Measurements from ENCODE around the gene HOXC6.
A peak's percentile ranks its signal among the peaks of the same experiment; 100 is the strongest.
"Not testable (repeated sequence)": the region's sequence is repeated elsewhere in the genome, so short reads cannot be mapped to it uniquely, and the experiment has no call there.

HOXC6 gene

DNA sequence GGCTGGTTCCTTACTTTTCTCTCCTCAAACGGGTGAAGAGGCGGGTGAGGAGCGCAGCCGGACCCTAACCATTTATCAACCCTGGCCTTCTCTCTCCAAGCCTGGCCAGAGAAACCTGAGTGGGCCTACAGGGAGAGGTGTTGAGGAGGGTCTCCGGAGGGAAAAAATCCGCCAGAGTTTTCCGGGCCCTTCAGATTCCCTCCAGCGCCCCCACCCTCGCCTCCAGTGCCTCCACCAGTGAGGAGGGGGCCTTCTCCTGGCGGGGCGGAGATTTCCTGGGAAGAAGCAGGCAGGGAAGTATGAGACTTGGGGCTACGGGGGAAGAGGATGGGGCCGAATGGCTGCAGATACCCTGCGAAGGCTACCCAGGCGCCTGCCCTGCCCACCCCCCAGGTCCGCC lies 3.2 kb downstream of the HOXC6 start:
- no peak for DNase-seq

DNA sequence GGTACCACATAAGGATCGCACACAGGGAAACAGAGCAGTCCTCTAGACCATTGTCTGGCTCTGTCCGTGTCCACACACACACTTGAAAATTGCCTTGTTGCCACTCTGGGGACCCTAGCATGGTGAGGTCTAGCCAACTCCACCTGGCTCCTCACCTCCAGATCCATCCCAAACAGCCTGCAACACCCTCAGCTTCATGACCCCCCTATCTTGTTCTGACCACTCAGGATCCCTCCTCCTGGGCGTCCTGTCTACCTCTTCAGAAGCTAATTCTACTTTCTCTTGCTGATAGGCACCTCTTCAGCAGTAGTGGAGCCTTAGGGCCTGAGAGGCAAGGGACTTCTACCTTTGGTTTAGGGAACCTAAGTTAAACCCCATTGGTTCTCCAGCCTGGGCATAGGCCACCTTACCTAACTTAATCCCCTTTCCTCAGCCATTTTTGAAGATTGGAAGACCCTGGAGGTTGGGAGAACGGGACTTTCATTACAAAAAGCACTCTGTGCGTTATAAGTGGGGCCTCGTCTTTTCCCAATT lies 3.9 kb downstream of the HOXC6 start:
- no peak for DNase-seq

DNA sequence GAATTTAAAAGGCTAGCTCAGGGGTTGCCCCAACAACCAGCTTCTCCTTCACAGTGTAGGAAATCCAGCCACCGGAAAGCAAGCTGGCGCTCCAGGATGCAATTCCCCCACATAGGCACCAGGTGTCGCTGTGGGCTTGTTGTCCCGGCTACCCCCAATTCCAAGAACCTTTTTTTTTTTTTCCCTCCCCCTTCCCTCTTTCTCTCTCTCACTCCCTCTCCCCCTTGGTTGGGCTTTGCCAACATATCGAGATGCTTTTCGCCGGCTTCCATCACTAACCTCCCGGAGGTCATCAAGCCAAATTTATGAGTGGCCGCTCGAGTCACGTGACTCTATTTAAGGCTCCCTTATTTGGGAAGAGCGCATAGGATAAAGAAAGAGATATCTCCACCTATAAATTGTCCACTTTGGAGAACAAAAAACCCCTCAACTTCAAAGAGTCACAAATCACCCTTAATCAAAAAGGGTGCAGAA lies 4.4 kb downstream of the HOXC6 start, which contains the start of gene HOXC5:
Gene HOXC5, plus strand, starts transcription at position 424 of the 474 bp plus-strand sequence. CDS start 73 bp downstream, outside the sequence.
- peak; percentile 85 for DNase-seq

DNA sequence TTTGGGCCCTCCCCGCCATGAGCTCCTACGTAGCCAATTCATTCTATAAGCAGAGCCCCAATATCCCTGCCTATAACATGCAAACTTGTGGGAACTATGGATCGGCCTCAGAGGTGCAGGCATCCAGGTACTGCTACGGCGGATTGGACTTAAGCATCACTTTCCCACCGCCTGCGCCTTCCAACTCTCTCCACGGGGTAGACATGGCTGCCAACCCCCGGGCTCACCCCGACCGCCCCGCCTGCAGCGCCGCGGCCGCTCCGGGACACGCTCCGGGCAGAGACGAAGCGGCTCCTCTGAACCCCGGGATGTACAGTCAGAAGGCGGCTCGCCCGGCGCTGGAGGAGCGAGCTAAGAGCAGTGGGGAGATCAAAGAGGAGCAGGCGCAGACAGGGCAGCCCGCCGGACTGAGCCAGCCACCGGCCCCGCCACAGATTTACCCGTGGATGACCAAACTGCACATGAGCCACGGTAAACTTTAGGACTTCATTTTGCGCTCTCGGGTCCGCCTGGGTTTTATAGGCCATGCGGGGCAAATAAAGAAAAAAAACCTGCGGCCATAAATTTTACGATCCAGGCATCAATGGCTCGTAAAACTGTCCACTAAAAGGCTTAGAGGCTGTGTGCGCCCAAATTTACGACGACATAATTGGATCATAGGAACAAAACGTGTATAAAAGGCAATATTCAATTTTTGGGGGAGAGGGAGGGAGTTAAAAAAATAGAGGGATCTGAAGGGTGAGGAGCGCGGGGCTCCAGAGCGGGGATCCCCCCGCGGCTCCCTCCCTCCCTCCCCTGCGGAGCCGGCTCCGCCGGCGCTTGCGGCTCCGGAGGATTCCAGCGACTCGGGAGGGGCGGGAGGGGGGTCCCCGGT lies 5.1 kb downstream of the HOXC6 start:
- no peak for DNase-seq

DNA sequence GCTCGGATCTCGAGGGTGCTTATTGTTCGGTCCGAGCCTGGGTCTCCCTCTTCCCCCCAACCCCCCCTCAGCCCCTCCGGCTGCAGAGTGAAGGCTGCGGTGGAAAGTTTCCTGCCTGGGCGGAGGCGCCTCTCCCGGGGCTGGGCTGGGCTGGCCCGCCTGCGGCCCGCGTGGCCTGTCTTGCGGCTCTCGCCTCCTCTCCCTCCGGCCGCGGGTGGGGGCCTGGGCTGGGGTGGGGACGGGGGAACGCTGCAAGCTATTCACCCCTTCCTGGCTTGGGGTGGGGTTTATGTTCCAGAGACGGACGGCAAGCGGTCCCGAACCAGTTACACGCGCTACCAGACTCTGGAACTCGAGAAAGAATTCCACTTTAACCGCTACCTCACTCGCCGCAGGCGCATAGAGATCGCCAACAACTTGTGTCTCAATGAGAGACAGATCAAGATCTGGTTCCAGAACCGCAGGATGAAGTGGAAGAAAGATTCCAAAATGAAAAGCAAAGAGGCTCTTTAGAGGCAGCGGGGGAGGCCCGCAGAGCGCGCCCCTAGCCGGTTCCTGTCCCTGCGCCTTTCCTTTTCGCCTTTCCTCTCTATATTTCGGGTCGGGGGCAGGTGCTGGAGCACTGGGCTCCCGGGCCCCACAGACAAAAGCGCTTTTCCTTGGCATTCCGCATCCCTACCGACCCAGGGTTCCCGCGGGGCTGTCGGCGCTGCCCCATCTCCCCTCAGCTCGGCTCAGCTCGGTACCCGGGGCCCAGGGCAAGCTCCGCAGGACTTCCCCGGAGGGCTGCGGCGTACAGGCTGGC lies 5.9 kb downstream of the HOXC6 start:
- DNase-seq, result no peak

DNA sequence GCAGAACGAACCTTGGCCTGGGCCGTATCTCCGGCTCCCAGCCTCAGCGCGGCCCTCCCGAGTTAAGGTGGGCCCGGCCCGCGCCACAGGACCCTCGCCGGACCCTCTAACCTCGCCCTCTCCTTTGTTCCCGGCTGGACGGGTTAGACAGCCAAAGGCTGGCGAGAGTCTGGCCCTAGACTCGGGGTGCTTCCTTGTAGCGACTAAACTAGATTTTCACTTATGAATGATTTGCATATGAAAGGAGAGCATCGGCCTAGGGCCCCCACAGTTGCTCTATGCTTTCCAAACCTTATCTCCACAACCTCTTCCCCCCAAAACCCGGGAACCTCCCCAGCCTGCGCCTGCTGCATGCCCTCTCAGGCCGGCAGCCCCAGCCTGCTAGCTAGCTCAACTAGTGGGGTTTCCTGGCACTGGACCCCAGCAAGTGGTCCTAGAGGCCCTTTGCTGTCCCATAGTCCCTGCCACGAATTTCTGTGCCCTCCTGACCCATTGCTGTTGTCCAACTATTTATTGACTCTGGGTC lies 6.6 kb downstream of the HOXC6 start:
- no peak for DNase-seq

DNA sequence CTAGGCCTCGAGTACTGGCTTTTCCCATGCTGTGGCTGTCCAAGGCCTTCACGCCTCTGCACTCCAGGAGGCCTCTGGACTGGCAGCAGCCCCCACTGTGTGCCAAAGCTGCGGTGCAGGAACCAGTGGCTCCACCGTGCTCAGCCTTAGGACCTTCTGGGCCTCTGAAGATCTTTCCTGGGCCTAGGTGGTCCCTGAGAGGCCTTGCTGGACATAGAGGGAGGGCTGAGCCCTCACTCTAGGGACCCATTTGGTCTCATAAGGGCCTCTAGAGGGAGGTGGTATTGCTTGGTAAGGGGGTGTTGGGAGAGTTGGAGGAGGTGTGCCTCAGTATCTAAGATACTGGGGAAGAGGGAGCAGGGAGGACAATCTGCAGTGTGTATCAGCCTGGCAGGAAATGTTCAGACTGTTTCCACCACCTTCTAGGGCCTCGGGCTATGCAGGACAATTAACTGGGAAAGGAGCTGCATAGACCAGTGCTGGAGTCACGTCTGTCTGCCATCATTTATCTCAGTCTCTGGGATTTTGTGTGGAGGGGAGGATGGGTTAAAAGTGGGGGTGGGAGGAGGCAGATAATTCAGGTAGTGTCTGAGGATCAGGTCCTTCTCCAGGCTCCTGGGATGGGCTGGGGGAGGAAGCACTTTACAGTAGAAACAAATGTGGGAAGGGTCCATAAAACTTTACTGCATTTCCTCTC lies 7.5 kb downstream of the HOXC6 start:
- DNase-seq, result no peak

DNA sequence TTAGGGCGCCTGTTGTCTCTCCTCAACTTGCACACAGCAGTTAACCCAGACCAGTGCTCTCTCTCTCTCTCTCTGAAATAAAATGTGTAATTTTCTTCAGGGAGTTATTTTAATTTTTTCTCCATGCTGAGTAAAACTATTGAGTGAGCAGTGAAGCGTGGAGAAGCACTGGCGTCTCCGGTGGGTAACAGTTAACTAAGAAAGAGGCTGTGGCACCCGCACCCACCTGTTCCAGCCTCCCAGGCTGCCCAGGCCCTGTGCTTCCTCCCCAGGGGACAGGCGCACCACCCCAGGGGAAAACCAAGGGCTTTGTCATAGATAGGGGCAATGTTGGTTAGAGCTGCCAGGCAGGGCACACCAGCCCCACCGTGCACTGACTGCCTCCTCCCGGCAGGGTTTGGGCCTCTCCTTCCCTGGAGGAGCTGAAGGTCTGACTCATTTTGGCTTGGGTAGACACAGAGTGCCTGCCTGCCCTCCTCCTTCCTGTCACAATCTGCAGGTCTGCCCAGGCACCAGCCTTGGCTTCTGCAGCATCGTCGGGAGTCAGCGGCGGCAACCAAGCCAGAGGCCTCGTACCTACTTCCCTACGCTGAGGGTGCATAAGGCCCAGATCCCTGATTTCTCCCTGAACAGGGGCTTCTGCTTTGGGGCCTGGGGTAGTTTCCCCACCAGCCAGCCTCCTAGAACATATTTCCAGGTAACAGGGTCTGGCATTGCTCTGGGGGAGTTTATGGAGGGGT lies 8.6 kb downstream of the HOXC6 start:
- DNase-seq, result no peak

DNA sequence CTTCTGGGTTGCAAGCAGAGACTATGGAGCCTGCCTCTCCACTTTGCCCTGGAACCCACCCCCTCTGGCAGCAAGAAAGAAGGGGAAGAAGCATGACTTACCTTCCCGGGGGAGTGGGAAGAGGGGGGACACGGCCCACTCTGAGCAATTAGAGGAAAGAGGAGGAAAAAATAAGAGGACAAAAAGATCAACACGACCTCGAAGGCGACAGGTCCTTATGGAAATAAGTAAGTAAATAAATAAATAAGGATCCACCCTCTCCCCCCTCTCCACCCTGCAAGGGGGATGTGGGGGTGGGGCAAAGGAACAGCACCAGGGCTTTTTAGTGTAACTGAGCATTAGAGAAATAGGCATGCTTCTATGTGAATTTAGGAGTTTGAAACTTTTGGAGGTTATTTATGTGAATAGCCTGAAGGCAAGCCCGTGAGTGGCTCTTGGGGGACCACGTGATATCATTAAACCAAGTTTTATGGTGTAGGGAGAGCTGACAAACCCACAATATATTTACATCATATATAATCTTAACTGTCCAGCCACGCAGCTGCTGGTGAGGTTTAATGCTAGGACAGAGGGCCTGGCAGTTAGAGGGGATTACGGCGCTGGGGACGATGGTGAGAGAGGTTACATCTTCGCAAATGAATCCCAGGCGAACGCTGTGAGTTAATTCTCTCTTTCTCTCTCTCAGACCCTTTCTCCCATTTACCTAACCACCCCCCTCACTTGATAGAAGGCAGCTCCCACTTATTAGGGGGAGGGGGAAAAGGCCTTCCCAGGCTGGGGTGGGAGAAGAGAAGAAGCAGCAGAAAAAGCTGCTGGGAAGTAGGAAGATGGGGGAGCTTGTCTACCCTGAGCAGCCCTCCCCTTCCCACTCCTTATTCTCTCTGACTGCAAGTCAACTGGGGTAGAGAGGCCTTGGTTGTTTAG lies 9.4 kb downstream of the HOXC6 start:
- no peak for DNase-seq

DNA sequence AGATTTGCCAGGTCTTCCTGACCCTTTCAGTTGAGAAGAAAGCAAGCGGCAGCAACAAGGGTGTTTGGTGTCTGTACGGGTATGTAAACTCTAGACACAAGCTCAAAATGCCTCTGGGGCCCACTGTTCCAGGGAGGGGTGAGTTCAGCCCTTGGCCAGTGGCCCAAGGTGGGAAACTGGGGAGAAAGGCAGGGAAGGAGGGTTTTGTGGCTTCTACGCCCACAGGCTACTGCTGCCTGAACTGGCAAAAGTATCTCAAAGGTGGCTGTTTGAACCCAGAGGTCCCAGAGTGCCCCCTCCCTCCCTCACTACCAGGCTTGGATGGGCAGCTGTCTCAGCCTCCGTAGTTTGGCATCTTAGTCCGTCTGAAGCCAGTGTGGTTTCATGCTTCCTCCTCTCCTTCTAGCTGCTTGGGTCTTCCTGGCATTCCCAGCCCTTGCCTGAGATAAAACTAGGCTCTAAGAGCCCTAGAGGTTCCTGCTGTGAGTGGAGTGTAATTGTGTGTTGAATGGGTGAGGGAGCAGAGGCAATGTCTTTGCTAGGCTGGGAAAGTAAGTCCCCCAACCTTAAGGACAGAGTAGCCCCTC lies 10.1 kb downstream of the HOXC6 start:
- DNase-seq, result no peak

DNA sequence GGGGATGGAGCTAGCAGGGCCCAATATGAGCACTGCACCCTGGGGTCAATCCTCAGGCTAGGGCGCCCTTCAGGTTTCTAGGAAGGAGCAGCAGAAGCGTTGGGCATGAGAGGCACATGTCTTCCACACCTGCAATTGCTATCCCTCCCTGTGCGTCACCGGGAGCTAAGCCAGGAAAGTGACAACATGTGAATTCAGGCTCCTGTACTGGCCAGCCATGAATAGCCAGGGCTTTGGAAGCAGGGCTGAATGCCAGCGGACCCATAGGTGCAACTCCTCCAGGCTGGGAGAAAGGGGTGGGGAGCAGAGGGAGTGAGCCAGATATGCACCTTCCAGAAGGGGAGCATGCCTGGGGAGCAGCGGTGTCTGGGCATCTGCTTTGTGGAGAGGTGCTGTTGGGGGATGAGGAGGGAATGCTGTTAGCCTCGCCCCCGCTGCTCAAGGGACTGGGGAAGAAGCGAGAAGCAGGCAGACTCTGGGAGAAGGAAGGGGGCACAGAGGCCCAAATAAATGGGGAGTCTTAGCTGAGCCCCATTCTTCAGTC lies 10.7 kb downstream of the HOXC6 start:
- DNase-seq, result no peak

DNA sequence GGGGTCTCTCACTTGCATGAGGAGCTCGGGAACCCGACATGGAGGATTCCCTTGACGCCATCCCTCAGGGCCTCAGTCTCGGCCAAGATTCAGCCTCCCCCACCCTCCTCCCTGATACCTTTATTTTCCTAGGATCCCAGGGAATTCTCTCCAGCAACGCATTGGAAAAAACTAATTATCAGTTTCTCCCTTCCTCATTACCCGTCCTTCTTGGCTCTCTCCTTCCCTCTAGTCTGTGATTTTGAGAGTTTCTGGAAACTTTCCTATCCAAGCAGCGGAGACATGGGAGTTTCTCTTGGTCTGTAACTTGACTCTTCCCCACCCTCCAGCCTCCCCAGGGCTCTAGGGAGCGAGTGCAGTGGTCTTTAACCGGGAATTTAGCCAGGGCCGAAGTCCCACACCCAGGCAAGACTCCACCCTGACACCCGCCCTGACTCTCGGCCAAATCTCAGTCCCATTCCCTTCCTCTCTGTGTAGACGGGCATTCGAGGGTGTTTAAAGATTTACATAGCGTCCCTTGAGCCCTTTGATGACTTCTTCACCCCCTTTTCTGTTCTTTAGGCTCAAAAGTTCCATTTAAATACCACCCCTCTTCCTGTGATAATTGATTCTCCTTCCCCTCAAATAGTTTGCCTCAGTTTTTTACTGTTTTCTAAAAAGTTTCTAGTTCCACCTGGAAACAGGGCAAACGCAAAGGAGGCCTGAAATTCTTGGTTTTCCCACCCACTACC lies 11.3 kb downstream of the HOXC6 start:
- DNase-seq, result no peak

DNA sequence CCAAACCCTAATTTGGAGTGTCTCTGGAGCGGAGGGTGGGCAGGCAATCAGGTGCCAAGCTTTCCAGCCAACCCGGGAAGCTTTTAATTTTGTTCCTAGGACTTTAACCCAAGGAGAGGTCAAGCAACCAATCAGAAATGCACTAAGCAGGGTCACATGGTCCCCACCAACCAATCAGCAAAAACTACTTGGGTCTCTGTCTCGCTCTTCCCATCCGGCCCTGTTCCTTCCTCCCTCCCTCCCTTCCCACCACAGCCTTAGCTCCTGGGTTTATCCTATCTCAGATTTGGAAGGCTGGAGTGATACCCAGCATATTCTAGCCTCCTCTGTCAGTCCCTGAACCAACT lies 11.9 kb downstream of the HOXC6 start:
- DNase-seq, result no peak

DNA sequence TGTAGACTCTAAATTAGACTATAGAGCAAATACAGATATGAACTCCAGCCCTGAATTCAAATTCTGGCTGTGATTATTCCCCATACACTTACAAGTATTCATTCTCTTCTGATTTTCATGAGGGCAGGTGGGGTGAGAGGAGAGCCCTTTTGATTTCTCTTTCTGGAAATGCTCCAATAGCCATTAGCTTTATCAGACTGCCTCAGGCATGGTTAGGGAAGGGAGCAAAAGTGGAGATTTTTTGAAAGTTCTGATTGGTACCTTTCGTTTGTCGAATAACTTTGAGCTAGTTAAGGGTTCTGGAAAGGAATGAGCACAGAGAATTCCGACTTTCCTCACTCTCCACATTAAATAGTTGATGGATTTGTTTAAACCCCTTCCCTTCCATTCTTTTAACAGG lies 12.4 kb downstream of the HOXC6 start:
- DNase-seq, result no peak

DNA sequence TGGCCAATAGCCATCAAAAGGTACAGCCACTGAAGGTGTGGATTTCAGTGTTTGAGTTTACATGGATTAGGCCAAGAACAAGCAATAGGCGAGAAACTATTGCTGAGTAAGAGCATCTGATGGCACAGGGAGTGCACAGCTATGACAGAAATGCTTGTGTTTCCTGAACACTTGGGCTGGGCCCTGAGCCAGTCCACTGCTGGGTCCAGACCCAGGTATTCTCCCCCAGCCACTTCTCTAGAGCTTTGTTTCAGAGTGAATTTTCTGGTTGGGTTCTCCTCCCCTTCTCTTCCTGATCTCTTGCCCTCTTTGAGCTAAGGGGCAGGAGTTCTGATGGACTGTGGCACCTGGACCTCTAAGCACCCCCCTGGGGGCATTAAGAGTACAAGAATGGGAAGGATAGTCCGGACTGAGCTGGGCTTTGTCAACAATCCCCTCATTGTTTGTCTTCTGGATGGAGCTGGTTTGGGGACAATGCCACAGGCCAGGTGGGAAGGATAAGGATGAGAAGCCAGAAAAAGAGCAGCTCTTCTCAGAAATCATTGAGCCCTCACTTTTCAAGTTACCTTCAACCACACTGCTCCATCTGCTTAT lies 13.0 kb downstream of the HOXC6 start:
- no peak for DNase-seq

DNA sequence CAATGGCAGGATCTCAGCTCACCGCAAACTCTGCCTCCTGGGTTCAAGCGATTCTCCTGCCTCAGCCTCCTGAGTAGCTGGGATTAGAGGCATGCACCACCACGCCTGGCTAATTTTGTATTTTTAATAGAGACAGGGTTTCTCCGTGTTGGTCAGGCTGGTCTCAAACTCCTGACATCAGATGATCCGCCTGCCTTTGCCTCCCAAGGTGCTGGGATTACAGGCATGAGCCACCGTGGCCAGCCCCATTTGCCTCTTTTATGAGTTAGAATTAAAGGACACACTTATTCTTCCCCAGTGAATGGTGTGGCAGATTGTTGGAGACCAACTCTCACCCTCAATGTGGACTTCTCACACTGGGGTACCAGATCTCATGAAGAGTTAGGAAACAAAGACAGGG lies 13.8 kb downstream of the HOXC6 start:
- DNase-seq, result not testable (repeated sequence)

DNA sequence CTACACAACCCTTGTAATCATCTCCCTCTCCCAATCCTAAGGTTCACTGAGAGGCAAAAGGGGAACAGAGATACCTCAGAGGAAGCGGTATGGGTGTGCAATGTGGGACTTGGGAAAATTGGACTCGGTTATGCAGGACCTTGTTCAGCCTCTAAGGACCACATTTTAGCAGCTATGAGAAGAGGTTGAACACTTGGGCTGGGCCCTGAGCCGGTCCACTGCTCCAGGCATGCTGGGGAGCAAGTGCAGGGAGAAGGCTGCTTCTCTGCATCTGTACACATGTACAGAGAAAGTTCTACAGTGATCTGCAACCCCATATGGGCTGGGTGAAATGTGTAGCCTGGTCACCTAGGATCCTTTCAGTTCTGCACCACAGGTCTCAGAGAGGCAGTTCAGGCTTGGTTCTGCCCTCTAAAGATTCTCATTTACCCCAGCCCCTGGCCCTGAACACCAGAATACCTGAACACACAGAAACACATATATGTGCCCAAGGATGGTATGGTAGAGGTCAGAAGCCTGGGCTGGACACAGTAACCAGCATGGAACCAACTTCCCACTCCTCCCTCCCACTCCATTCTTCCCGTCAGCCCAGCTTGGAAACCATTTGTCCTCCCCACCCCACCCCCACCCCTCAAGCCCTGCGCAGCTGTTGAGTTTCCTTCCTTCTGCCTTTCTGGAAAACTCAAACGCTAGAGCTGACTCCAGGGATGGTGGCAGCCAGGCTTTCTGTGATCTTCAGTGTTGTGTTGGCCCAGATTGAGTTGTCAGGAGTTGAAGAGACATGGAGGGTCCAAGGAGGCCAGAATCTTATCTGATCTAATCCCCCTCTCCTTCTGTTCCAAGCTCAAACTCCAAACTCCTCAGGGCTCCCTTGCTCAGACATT lies 15.0 kb downstream of the HOXC6 start:
- DNase-seq, result no peak
